Measurements from ENCODE around the gene DUSP3. TPM values are rescaled to one million over a fixed set of nuclear protein-coding genes. Genes with fewer than 3 reads are reported as not detected.

DUSP3 gene
- total RNA-seq, 2 donors from 2014 or later = 130 to 137 TPM

DNA sequence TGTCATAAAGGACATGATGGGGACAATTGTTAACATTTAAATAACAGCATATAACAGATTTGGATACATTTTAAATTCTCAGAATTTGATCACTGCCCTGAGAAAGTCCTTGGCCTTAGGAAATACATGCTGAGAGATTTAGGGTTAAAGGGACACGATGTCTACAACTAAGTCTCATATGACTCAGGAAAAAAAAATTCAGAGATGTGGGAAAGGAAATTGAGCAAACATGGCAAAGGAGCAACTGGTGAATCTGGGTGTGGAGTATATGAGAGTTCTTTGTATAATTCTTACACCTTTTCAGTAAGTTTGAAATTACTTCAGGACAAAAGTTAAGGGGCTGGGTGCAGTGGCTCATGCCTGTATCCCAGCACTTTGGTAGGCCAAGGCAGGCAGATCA, 35.9 kb upstream of the DUSP3 start:
- DNase-seq (ENCODE audit: low spot score) (no peak), ATAC-seq (ENCODE audit: insufficient number of reproducible peaks, low FRiP score, low read depth) (no peak)
- TF ChIP-seq, protein P1, sequence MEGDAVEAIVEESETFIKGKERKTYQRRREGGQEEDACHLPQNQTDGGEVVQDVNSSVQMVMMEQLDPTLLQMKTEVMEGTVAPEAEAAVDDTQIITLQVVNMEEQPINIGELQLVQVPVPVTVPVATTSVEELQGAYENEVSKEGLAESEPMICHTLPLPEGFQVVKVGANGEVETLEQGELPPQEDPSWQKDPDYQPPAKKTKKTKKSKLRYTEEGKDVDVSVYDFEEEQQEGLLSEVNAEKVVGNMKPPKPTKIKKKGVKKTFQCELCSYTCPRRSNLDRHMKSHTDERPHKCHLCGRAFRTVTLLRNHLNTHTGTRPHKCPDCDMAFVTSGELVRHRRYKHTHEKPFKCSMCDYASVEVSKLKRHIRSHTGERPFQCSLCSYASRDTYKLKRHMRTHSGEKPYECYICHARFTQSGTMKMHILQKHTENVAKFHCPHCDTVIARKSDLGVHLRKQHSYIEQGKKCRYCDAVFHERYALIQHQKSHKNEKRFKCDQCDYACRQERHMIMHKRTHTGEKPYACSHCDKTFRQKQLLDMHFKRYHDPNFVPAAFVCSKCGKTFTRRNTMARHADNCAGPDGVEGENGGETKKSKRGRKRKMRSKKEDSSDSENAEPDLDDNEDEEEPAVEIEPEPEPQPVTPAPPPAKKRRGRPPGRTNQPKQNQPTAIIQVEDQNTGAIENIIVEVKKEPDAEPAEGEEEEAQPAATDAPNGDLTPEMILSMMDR (IDR thresholded peaks at IDR 0.05) = no peak
- Histone ChIP-seq H3K4me1 (ENCODE audit: control insufficient read depth in 1 of 2, low read depth in 2 of 2) (peaks cover 0 to 5% of the 10 kb centered on the region in 2 donors), H3K27ac (no peak overlapping the region), H3K9me3 (no peaks in the 10 kb centered on the region), H3K27me3 (replicated peaks; ENCODE audit: insufficient read depth) (no peaks in the 10 kb centered on the region), H3K4me3 (no peak overlapping the region), H3K36me3 (peaks cover 23% of the 10 kb centered on the region)

DNA sequence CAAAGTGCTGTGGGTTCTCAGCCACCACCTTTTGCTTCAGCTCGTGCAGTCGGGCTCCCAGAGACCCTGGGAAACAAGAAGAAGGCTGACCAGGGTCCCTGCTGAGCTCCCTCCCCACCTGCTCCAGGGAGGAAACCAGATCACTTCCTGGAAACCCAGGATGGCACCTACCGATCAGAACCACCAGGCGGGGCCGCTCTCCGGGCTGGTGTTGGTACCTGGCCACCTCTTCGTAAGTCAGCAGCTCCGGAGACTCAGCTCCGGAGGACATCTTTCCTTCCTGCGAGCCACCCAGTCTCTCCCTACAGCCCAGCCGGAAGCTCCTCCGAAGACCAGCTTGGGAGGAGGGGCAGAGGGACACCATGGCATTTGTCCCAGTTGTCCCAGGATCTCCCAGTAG, 35.2 kb upstream of the DUSP3 start:
- peaks cover 0 to 5% of the 10 kb centered on the region in 2 donors for H3K4me1 ChIP-seq (ENCODE audit: control insufficient read depth in 1 of 2, low read depth in 2 of 2)
- ATAC-seq (ENCODE audit: insufficient number of reproducible peaks, low FRiP score, low read depth) (no peak), DNase-seq (ENCODE audit: low spot score) (no peak)
- no peak overlapping the region for H3K27ac ChIP-seq
- TF ChIP-seq, protein P1 (IDR thresholded peaks at IDR 0.05) = no peak
- no peaks in the 10 kb centered on the region for H3K27me3 ChIP-seq (replicated peaks; ENCODE audit: insufficient read depth)
- H3K4me3 ChIP-seq = no peak overlapping the region
- H3K36me3 ChIP-seq = peaks cover 27% of the 10 kb centered on the region
- H3K9me3 ChIP-seq = no peaks in the 10 kb centered on the region

DNA sequence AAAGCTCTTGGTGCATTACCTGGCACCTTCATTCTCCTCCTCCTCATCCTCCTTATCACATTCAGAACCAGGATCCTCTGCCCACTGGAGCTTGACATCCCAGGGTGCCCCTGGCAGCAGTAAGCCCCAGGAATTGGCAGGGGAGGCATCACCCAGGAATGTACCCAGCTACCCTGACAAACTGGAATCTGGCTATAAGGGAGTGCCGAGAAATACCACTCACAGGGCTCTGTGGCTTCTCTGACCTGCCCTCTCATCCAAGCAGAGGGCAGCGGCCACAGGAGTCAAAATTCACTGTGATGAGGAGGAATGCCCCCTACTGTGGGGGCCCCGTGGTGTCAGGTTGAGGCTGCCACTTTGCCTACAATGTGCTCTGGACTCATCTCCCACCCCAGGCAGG, 34.6 kb upstream of the DUSP3 start:
- no peak overlapping the region for H3K27ac ChIP-seq
- peaks cover 31% of the 10 kb centered on the region for H3K36me3 ChIP-seq
- TF ChIP-seq, protein P1 (IDR thresholded peaks at IDR 0.05) = no peak
- no peak for DNase-seq (ENCODE audit: low spot score)
- no peaks in the 10 kb centered on the region for H3K9me3 ChIP-seq
- H3K4me1 ChIP-seq (ENCODE audit: control insufficient read depth in 1 of 2, low read depth in 2 of 2) = peaks cover 0 to 5% of the 10 kb centered on the region in 2 donors
- no peak for ATAC-seq (ENCODE audit: insufficient number of reproducible peaks, low FRiP score, low read depth)
- H3K4me3 ChIP-seq = no peak overlapping the region
- H3K27me3 ChIP-seq (replicated peaks; ENCODE audit: insufficient read depth) = no peaks in the 10 kb centered on the region

DNA sequence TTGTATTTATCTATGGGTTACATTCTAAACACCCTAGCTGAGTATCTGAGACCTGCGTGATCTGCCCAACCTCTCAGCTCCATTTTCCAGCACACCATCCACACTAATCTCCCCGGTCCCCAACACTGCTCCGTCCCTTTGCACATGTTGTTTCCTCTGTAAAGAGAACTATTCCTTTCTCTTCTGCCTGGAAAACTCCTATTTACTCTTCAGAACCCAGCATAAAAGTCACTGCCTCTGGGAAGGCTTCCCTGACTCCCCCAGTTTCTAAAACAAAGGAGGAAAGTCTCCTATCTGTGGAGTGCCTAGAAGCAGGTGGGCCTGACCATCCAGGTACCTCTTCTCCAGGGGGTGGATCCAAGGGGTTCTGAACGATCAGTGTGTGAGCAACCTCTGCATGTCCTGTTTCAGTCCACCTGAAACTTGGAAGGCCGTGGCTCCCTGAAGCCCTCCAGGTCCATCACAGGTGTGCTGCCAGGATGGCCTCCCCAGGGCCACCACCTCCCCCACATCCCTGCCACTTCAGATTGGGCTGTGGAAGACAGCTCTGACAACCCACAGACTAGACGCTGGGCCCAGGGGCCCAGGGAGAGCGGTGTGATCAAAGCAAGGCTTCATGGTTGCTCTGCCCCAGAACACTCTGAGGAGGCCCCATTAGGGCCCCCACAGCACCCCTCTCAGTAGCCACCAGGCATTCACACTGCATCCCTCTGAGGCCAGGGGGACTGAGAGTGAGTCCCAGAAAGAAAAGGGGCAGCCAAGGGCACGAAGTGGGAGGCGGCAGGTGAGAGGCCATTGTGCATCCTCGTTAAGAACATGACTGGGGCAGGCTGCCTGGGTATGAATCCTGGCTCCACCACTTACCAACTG, 33.9 kb upstream of the DUSP3 start:
- peaks cover 29% of the 10 kb centered on the region for H3K36me3 ChIP-seq

DNA sequence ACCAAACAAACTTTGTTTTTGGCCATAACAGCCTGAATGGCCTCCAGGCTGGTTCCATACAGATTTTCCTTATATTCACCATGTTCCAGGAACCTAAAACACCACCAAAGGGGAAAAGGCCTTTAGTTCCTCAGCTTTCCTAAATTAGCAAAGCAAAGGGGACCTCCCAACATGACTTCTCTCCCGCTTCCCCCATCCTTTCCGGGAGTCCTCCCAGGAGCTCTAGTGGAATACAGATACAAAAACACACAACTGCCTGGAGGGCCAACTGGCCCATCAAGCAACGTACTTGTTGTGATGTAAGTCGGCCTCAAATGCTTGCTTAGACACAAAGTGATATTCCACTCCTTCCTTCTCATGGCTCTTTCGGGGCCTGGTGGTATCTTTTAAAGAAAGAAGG, 32.0 kb upstream of the DUSP3 start:
- Histone ChIP-seq H3K9me3 (no peaks in the 10 kb centered on the region), H3K4me3 (no peak overlapping the region), H3K27ac (no peak overlapping the region), H3K36me3 (peaks cover 29% of the 10 kb centered on the region), H3K4me1 (ENCODE audit: control insufficient read depth in 1 of 2, low read depth in 2 of 2) (peaks cover 0 to 5% of the 10 kb centered on the region in 2 donors), H3K27me3 (replicated peaks; ENCODE audit: insufficient read depth) (no peaks in the 10 kb centered on the region)
- TF ChIP-seq, protein P1 (IDR thresholded peaks at IDR 0.05) = no peak
- no peak for ATAC-seq (ENCODE audit: insufficient number of reproducible peaks, low FRiP score, low read depth)
- DNase-seq (ENCODE audit: low spot score) = no peak

More for the DNA sequence above, 33.9 kb upstream of the DUSP3 start:
- Histone ChIP-seq H3K27ac (no peak overlapping the region), H3K4me3 (no peak overlapping the region), H3K27me3 (replicated peaks; ENCODE audit: insufficient read depth) (no peaks in the 10 kb centered on the region), H3K9me3 (no peaks in the 10 kb centered on the region), H3K4me1 (ENCODE audit: control insufficient read depth in 1 of 2, low read depth in 2 of 2) (peaks cover 0 to 5% of the 10 kb centered on the region in 2 donors)
- ATAC-seq (ENCODE audit: insufficient number of reproducible peaks, low FRiP score, low read depth) = no peak
- TF ChIP-seq, protein P1 (IDR thresholded peaks at IDR 0.05) = no peak
- DNase-seq (ENCODE audit: low spot score) = no peak
